Esophagus squamous epithelium (tissue), 4 donors: ENCODE data around the gene IGLL5.

Source experiments
- CTCF ChIP-seq, 6 experiments: fragments of 450-650 bp in 4 of 6; fragments of 200-600 bp in 2 of 6; sonication (generic) in 2 of 6; IDR thresholded peaks; one replicate each; pipeline ENCODE4 v1.5.1; 2016 to 2019; ENCODE audit warnings: antibody characterized with exemption in 6 of 6, mild to moderate bottlenecking in 4 of 6, moderate library complexity in 4 of 6
- POLR2A ChIP-seq, 4 donors: fragments of 450-650 bp; IDR thresholded peaks; one replicate each; pipeline ENCODE4 v1.6.1; 2017; ENCODE audit warnings: antibody characterized with exemption in 4 of 4, mild to moderate bottlenecking in 4 of 4, moderate library complexity in 3 of 4

DNA sequence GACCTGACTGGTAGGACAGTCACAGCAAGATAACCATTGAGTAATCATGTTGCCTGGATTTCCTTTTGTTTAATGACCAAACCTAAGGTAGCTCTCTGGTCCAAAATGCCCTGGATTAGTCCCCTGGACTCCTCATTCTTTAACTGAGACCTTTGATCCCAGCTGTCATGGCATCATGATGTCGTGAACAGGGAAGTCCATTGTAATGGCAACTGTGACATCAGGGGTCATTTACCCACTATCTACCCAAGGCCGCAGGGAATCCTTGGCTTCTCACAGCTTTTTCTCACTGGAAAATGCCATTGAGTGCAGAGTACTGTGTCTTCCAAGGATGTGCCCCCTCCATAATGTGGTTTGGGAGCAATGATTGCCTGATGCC, 29.1 kb upstream of the IGLL5 start:
- TF ChIP-seq POLR2A (IDR thresholded peaks at IDR 0.05) (no peak), CTCF (IDR thresholded peaks at IDR 0.05) (no peak)
